Esophagus squamous epithelium (tissue), 4 donors: Measurements from ENCODE around the gene SNAPC2.

ENCODE experiments used
- CTCF ChIP-seq, 6 experiments: fragments of 450-650 bp in 4 of 6; fragments of 200-600 bp in 2 of 6; sonication (generic) in 2 of 6; IDR thresholded peaks; one replicate each; pipeline ENCODE4 v1.5.1; 2016 to 2019; ENCODE audit warnings: antibody characterized with exemption in 6 of 6, mild to moderate bottlenecking in 4 of 6, moderate library complexity in 4 of 6
- POLR2A ChIP-seq, 4 donors: fragments of 450-650 bp; IDR thresholded peaks; one replicate each; pipeline ENCODE4 v1.6.1; 2017; ENCODE audit warnings: antibody characterized with exemption in 4 of 4, mild to moderate bottlenecking in 4 of 4, moderate library complexity in 3 of 4

- TF ChIP-seq CTCF (IDR thresholded peaks at IDR 0.05) (no peak), POLR2A (IDR thresholded peaks at IDR 0.05) (no peak)
These were observed 37.0 kb upstream of the SNAPC2 start for GRCh38 chr19:7883105-7883504.
